BJ (cell line): ENCODE results near the gene CAMKMT. TPM values are rescaled to one million over a fixed set of nuclear protein-coding genes. Genes with fewer than 3 reads are reported as not detected.
"Not testable (repeated sequence)": the region's sequence is repeated elsewhere in the genome, so short reads cannot be mapped to it uniquely, and the experiment has no call there.

Experiments used
- CTCF ChIA-PET: fragments of 350-600 bp; formaldehyde crosslinking; extraction: SDS; loops from one replicate; lab custom pipeline; 2021; ENCODE audit warnings: antibody characterized with exemption, inconsistent platforms; lab: Yijun Ruan, JAX
- POLR2A ChIA-PET: fragments of 300-600 bp; sonication (Branson Sonifier 250); formaldehyde crosslinking; extraction: SDS; loops from one replicate; lab custom pipeline; 2021; ENCODE audit warnings: antibody characterized with exemption; lab: Charles Lee
- DNase-seq: peaks from one replicate; pipeline ENCODE4 v3.0.0-alpha.2; 2011; ENCODE audit warnings: low read depth
- H3K27me3 ChIP-seq: 2 replicates; pipeline ENCODE4 v1.6.0; 2011; ENCODE audit warnings: low read length; ENCODE audit not compliant: control insufficient read depth, insufficient read depth
- H3K36me3 ChIP-seq: 2 replicates; pipeline ENCODE4 v1.5.1; 2011; ENCODE audit warnings: low read length; ENCODE audit not compliant: control insufficient read depth, insufficient read depth
- H3K4me3 ChIP-seq: 2 replicates; pipeline ENCODE4 v1.5.1; 2011; ENCODE audit warnings: low read depth, mild to moderate bottlenecking, control low read depth, low read length
- polyA plus RNA-seq: library from polyadenylated mRNA; depleted of rRNA; stranded (reverse); fragments of >200 nt; gene quantifications from 2 replicates; pipeline ENCODE4 v1.2.3, GENCODE V29; 2011
- TF ChIP-seq, protein P1 (sequence below): IDR thresholded peaks from 2 replicates; pipeline ENCODE4 v1.5.1; 2011; ENCODE audit warnings: low read depth, mild to moderate bottlenecking, control low read depth, inconsistent platforms, low read length, moderate library complexity; ENCODE audit not compliant: insufficient read depth

Gene CAMKMT
- polyA plus RNA-seq, 1 experiment: 2.0 TPM

DNA sequence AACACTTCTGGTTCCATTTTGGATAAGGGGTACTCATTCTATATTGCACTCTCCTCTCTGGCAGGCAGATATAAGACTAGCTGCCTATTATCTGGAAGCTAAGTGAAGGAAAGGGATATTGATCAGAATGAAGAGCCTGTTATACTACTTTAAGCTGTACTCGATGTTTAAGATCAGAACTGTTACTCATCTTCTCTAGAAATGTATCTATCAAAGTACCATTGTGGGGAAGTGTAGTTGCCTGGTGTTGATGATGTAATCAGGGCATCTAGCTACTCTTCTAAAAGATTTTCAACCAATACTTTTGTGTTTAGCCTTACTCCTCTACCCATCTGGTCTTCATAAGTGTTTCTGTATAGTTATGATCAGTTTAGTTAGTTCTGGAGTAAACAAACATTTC, 5.8 kb downstream of the CAMKMT start:
- no peak overlapping the region for H3K4me3 ChIP-seq
- TF ChIP-seq, protein P1, sequence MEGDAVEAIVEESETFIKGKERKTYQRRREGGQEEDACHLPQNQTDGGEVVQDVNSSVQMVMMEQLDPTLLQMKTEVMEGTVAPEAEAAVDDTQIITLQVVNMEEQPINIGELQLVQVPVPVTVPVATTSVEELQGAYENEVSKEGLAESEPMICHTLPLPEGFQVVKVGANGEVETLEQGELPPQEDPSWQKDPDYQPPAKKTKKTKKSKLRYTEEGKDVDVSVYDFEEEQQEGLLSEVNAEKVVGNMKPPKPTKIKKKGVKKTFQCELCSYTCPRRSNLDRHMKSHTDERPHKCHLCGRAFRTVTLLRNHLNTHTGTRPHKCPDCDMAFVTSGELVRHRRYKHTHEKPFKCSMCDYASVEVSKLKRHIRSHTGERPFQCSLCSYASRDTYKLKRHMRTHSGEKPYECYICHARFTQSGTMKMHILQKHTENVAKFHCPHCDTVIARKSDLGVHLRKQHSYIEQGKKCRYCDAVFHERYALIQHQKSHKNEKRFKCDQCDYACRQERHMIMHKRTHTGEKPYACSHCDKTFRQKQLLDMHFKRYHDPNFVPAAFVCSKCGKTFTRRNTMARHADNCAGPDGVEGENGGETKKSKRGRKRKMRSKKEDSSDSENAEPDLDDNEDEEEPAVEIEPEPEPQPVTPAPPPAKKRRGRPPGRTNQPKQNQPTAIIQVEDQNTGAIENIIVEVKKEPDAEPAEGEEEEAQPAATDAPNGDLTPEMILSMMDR: no peak
- ChIA-PET POLR2A (no interaction called here), CTCF (no interaction called here)
- H3K27me3 ChIP-seq: no peaks in the 10 kb centered on the region
- no peak for DNase-seq
- no peaks in the 10 kb centered on the region for H3K36me3 ChIP-seq

DNA sequence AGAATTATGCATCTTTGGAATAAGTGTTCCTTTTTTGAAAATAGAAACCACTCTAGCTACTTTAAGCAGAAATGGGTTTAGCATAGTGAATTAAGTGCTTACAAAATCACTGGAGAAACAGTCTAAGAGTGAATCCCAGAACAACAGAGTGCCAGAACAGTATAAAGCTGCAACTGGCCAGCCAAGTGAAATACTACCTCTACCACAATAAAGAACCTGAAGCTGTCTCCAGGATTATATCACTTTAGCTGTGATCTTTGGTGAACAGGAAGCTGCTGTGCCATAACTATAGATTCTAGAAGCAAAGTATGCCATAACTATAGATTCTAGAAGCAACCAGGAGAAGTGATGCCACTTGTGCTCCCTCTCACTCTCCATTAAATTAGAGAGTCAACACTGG, 7.6 kb downstream of the CAMKMT start:
- H3K36me3 ChIP-seq: no peaks in the 10 kb centered on the region
- CTCF ChIA-PET: interaction anchor here (1.1 kb wide), 1 partner anchor 21 kb away, joined by 3 read pairs; no protein-coding TSS in a partner anchor
- no peak for DNase-seq
- H3K4me3 ChIP-seq: no peak overlapping the region
- POLR2A ChIA-PET: no interaction called here
- TF ChIP-seq, protein P1: no peak
- H3K27me3 ChIP-seq: no peaks in the 10 kb centered on the region

DNA sequence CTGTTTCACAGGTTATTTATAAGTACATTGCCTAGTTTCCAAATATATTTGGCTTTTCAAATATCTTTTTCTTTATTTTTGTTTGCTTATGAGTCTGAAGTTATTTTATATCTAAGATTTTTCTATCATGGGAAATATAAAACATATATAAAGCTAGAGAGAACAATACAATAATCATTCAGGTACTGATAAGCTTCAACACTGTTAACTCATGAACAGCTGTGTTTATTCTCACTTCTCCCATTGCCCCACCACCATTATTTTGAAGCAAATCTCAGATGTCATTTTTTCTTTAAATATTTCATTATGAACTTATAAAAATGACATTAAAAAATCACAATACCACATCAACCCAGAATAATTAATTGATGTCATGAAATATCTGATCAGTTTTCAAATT, 9.7 kb downstream of the CAMKMT start:
- POLR2A ChIA-PET: no interaction called here
- H3K27me3 ChIP-seq: no peaks in the 10 kb centered on the region
- DNase-seq: no peak
- TF ChIP-seq, protein P1: no peak
- H3K4me3 ChIP-seq: no peak overlapping the region
- CTCF ChIA-PET: no interaction called here
- H3K36me3 ChIP-seq: no peaks in the 10 kb centered on the region

DNA sequence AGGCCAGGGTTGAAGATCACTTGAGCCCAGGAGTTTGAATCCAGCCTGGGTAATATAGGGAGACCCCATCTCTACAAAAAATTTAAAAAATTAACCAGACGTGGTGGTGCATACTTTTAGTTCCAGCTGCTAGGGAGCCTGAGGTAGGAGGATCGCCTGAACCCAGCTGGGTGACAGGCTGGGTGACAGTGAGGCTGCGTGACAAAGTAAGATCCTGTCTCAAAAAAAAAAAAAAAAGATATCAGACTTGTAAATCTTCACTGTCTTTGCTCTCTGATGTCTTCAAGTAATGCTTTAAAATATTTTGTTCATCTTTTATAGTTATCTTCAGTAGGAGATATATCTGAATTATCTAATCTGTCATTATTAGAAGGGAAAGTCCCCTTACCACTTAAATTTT, 10.5 kb downstream of the CAMKMT start:
- Histone ChIP-seq H3K4me3 (no peak overlapping the region), H3K27me3 (no peaks in the 10 kb centered on the region), H3K36me3 (no peaks in the 10 kb centered on the region)
- no peak for DNase-seq
- CTCF ChIA-PET: no interaction called here
- TF ChIP-seq, protein P1: no peak
- POLR2A ChIA-PET: no interaction called here

DNA sequence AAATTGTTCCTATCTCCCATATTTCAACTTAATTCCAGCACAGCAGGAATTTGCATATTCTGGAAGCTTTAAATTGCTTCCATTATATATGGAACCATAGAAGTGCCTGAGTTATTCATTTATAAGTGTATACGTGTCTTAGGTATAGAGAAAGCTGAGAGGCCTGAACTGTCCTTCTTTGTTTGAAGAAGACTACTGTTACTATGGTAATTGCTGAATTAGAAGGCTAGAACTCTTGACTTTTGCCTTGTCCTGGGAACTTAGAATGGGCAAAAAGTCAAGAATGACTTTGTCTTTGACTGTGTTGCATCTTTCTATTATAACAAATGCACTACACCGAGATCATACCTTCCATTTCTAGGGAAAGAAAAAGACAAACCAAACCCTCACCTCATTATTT, 15.7 kb downstream of the CAMKMT start:
- Histone ChIP-seq H3K36me3 (no peaks in the 10 kb centered on the region), H3K4me3 (no peak overlapping the region), H3K27me3 (no peaks in the 10 kb centered on the region)
- ChIA-PET POLR2A (no interaction called here), CTCF (interaction anchor here (0.7 to 3.3 kb wide), 3 partner anchors 12 to 1200 kb away, joined by 3 to 13 read pairs (median 3); no protein-coding TSS in a partner anchor)
- DNase-seq: no peak
- TF ChIP-seq, protein P1: no peak

DNA sequence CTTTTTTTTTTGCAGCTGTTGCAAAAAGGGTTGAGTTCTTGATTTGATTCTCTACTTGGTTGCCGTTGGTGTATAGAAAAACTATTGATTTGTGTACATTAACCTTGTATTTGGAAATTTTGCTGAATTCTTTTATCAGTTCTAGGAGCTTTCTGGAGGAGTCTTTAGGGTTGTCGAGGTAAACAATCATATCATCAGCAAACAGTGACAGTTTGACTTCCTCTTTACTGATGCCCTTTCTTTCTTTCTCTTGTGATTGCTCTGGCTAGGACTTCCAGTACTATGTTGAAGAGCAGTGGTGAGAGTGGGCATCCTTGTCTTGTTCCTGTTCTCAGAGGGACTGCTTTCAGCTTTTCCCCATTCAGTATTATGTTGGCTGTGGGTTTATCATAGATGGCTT, 23.5 kb downstream of the CAMKMT start:
- POLR2A ChIA-PET: not testable (repeated sequence)

More for the DNA sequence above, 23.5 kb downstream of the CAMKMT start:
- DNase-seq, H3K36me3 ChIP-seq, H3K4me3 ChIP-seq, H3K27me3 ChIP-seq: not testable (repeated sequence)
- CTCF ChIA-PET: interaction anchor here (0.6 kb wide), 1 partner anchor 253 kb away, joined by 3 read pairs; no protein-coding TSS in a partner anchor
